Astrocyte (in vitro differentiated cells and primary cell): Measurements from ENCODE around the gene ARAP2. TPM values are rescaled to one million over a fixed set of nuclear protein-coding genes. Genes with fewer than 3 reads are reported as not detected.

Experiments
- DNase-seq: peaks from one replicate; pipeline ENCODE4 v3.0.0-alpha.2; 2010; ENCODE audit warnings: low read depth
- FAIRE-seq: peaks from 2 replicates; lab custom pipeline; 2011; peaks lifted over from hg19 to GRCh38; lab: Jason Lieb, UNC
- H2AFZ ChIP-seq: 2 replicates; pipeline ENCODE4 v1.6.0; 2012; ENCODE audit warnings: low read depth, low read length, inconsistent platforms
- H3K27ac ChIP-seq: 2 replicates; pipeline ENCODE4 v1.5.1; 2011; ENCODE audit warnings: low read depth, low read length, inconsistent platforms
- H3K27me3 ChIP-seq: 2 replicates; pipeline ENCODE4 v1.6.0; 2011; ENCODE audit warnings: low read length, inconsistent platforms; ENCODE audit not compliant: insufficient read depth
- H3K36me3 ChIP-seq: 2 replicates; pipeline ENCODE4 v1.5.1; 2011; ENCODE audit warnings: low read length, inconsistent platforms; ENCODE audit not compliant: insufficient read depth
- H3K4me1 ChIP-seq: 2 replicates; pipeline ENCODE4 v1.5.1; 2011; ENCODE audit warnings: low read length, inconsistent platforms; ENCODE audit not compliant: insufficient read depth
- H3K4me2 ChIP-seq: 2 replicates; pipeline ENCODE4 v1.6.0; 2012; ENCODE audit warnings: low read length, inconsistent platforms
- H3K4me3 ChIP-seq: 2 replicates; pipeline ENCODE4 v1.5.1; 2011; ENCODE audit warnings: low read depth, mild to moderate bottlenecking, low read length, inconsistent platforms; ENCODE audit not compliant: insufficient read depth
- H3K79me2 ChIP-seq: 2 replicates; pipeline ENCODE4 v1.6.0; 2012; ENCODE audit warnings: mild to moderate bottlenecking, low read length, inconsistent platforms; ENCODE audit not compliant: insufficient read depth
- H3K9ac ChIP-seq: 2 replicates; pipeline ENCODE4 v1.6.0; 2012; ENCODE audit warnings: mild to moderate bottlenecking, low read length, inconsistent platforms
- H3K9me3 ChIP-seq: 2 replicates; pipeline ENCODE4 v1.5.1; 2012; ENCODE audit warnings: low read depth, mild to moderate bottlenecking, low read length, inconsistent platforms; ENCODE audit not compliant: insufficient read depth
- H4K20me1 ChIP-seq: 2 replicates; pipeline ENCODE4 v1.6.0; 2012; ENCODE audit warnings: low read length, inconsistent platforms; ENCODE audit not compliant: insufficient read depth
- H3K27ac Mint-ChIP-seq: one replicate; pipeline ENCODE4 v1.8.0; 2021; ENCODE audit warnings: mild to moderate bottlenecking, mixed read lengths; ENCODE audit not compliant: unreplicated experiment
- H3K27me3 Mint-ChIP-seq: one replicate; pipeline ENCODE4 v1.8.0; 2021; ENCODE audit warnings: low read depth, mixed read lengths; ENCODE audit not compliant: unreplicated experiment
- H3K36me3 Mint-ChIP-seq: one replicate; pipeline ENCODE4 v1.8.0; 2021; ENCODE audit warnings: low read depth, mixed read lengths; ENCODE audit not compliant: unreplicated experiment
- H3K4me1 Mint-ChIP-seq: one replicate; pipeline ENCODE4 v1.8.0; 2021; ENCODE audit warnings: low read depth, mixed read lengths; ENCODE audit not compliant: unreplicated experiment
- H3K4me3 Mint-ChIP-seq: one replicate; pipeline ENCODE4 v1.8.0; 2021; ENCODE audit warnings: mild to moderate bottlenecking, moderate library complexity, mixed read lengths; ENCODE audit not compliant: unreplicated experiment
- H3K9me3 Mint-ChIP-seq: one replicate; pipeline ENCODE4 v1.8.0; 2021; ENCODE audit warnings: mild to moderate bottlenecking, mixed read lengths; ENCODE audit not compliant: unreplicated experiment
- CTCF ChIP-seq: IDR thresholded peaks from 2 replicates; pipeline ENCODE4 v1.5.1; 2011; ENCODE audit warnings: low read depth, mild to moderate bottlenecking, inconsistent platforms, low read length, moderate library complexity; ENCODE audit not compliant: insufficient read depth
- EZH2 ChIP-seq: IDR thresholded peaks from 2 replicates; pipeline ENCODE4 v1.6.1; 2012; ENCODE audit warnings: mild to moderate bottlenecking, low read length, inconsistent platforms; ENCODE audit not compliant: insufficient read depth
- total RNA-seq: library from RNA; stranded (reverse); gene quantifications from 2 replicates; pipeline ENCODE4 v1.2.1, GENCODE V29; 2021

ARAP2 gene
- total RNA-seq, 1 donor from 2014 or later: 9.6 TPM

GRCh38 chr4:36027203-36027602, 217.1 kb downstream of the ARAP2 start:
- H3K27ac Mint-ChIP-seq: no peak overlapping the region
- no peak overlapping the region for H3K27ac ChIP-seq
- FAIRE-seq (no peak), DNase-seq (no peak)
- no peaks in the 10 kb centered on the region for H4K20me1 ChIP-seq
- H3K4me2 ChIP-seq: no peak overlapping the region
- no peak overlapping the region for H3K9ac ChIP-seq
- no peaks in the 10 kb centered on the region for H3K36me3 ChIP-seq
- H3K9me3 ChIP-seq: no peaks in the 10 kb centered on the region
- H3K79me2 ChIP-seq: no peaks in the 10 kb centered on the region
- no peak overlapping the region for H3K4me3 Mint-ChIP-seq
- H3K27me3 Mint-ChIP-seq: no peaks in the 10 kb centered on the region
- H3K27me3 ChIP-seq: no peaks in the 10 kb centered on the region
- no peaks in the 10 kb centered on the region for H3K4me1 ChIP-seq
- H2AFZ ChIP-seq: no peak overlapping the region
- no peaks in the 10 kb centered on the region for H3K36me3 Mint-ChIP-seq
- H3K4me3 ChIP-seq: no peak overlapping the region
- no peaks in the 10 kb centered on the region for H3K4me1 Mint-ChIP-seq
- TF ChIP-seq CTCF (no peak), EZH2 (no peak)
- H3K9me3 Mint-ChIP-seq: no peaks in the 10 kb centered on the region

GRCh38 chr4:36026348-36026880, 217.9 kb downstream of the ARAP2 start:
- FAIRE-seq: no peak

More at GRCh38 chr4:36026348-36026880, 217.9 kb downstream of the ARAP2 start:
- H3K4me3 Mint-ChIP-seq: no peak overlapping the region
- Histone ChIP-seq H3K27me3 (no peaks in the 10 kb centered on the region), H3K79me2 (no peaks in the 10 kb centered on the region), H3K4me3 (no peak overlapping the region), H4K20me1 (no peaks in the 10 kb centered on the region), H3K9ac (no peak overlapping the region), H2AFZ (no peak overlapping the region), H3K36me3 (no peaks in the 10 kb centered on the region), H3K9me3 (no peaks in the 10 kb centered on the region), H3K27ac (no peak overlapping the region), H3K4me2 (no peak overlapping the region), H3K4me1 (no peaks in the 10 kb centered on the region)
- H3K36me3 Mint-ChIP-seq: no peaks in the 10 kb centered on the region
- TF ChIP-seq CTCF (no peak), EZH2 (no peak)
- H3K9me3 Mint-ChIP-seq: no peaks in the 10 kb centered on the region
- no peak overlapping the region for H3K27ac Mint-ChIP-seq
- H3K27me3 Mint-ChIP-seq: no peaks in the 10 kb centered on the region
- no peaks in the 10 kb centered on the region for H3K4me1 Mint-ChIP-seq
- no peak for DNase-seq
